GM12892 (cell line): ENCODE results near the gene ZNF644.

ENCODE experiments used
- POLR2A ChIP-seq: IDR thresholded peaks from 2 replicates; pipeline ENCODE4 v1.6.1; 2011; ENCODE audit warnings: low read depth, low read length, control low read depth
- POLR2AphosphoS5 ChIP-seq: IDR thresholded peaks from 2 replicates; pipeline ENCODE4 v1.6.1; 2011; ENCODE audit warnings: low read depth, low read length, control low read depth
- TAF1 ChIP-seq: IDR thresholded peaks from 2 replicates; pipeline ENCODE4 v1.6.1; 2011; ENCODE audit warnings: low read depth, mild to moderate bottlenecking, control low read depth, low read length, borderline replicate concordance

- no peak for TF ChIP-seq POLR2A
- no peak for TF ChIP-seq TAF1
- no peak for TF ChIP-seq POLR2AphosphoS5
Measured at GRCh38 chr1:91022518-91022929, 689 bp upstream of the ZNF644 start.
